IMR-90 (cell line): Measurements from ENCODE around the gene RASA1. TPM values are rescaled to one million over a fixed set of nuclear protein-coding genes. Genes with fewer than 3 reads are reported as not detected.
A peak's percentile ranks its signal among the peaks of the same experiment; 100 is the strongest.

Source experiments
- ATAC-seq: fragments of 200-7000 bp; cut with Tn5 transposase; 2 replicates; pipeline ENCODE4 v1.9.1; 2020; ENCODE audit warnings: low read depth, mild to moderate bottlenecking, moderate library complexity
- BruUV-seq: library from RNA; stranded (reverse); fragments of 400-500 nt; replicated peaks from 2 replicates; lab custom pipeline; 2021; lab: Mats Ljungman, UMichigan
- CTCF ChIA-PET: fragments of 300-600 bp; formaldehyde crosslinking; extraction: SDS; loops from one replicate; lab custom pipeline; 2021; ENCODE audit warnings: antibody characterized with exemption; lab: Yijun Ruan, JAX
- POLR2A ChIA-PET: fragments of 300-600 bp; sonication (Branson Sonifier 250); formaldehyde crosslinking; loops from one replicate; lab custom pipeline; 2022; ENCODE audit warnings: antibody characterized with exemption; ENCODE audit not compliant: unreplicated experiment; lab: Charles Lee
- DNase-seq: peaks from one replicate; pipeline ENCODE4 v3.0.0; 2013
- H2AFZ ChIP-seq: replicated peaks from 2 replicates; pipeline ENCODE3; 2013; ENCODE audit warnings: low read length, mild to moderate bottlenecking; ENCODE audit not compliant: poor library complexity
- H2AK5ac ChIP-seq: 2 replicates; pipeline ENCODE4 v1.6.1; 2013; ENCODE audit warnings: low read depth, low read length, inconsistent platforms
- H2AK9ac ChIP-seq: replicated peaks from 2 replicates; pipeline ENCODE3; 2013; ENCODE audit warnings: mild to moderate bottlenecking, low read depth, low read length, moderate library complexity; ENCODE audit not compliant: poor library complexity
- H2BK120ac ChIP-seq: 2 replicates; pipeline ENCODE4 v1.6.1; 2013; ENCODE audit warnings: low read depth, low read length, inconsistent platforms
- H2BK15ac ChIP-seq: 3 replicates; pipeline ENCODE4 v1.6.1; 2013; ENCODE audit warnings: low read depth, low read length, inconsistent platforms
- H2BK20ac ChIP-seq: 2 replicates; pipeline ENCODE4 v1.6.1; 2013; ENCODE audit warnings: low read depth, mild to moderate bottlenecking, inconsistent platforms, low read length, moderate library complexity
- H2BK5ac ChIP-seq: 2 replicates; pipeline ENCODE4 v1.6.1; 2013; ENCODE audit warnings: mild to moderate bottlenecking, low read depth, low read length, inconsistent platforms; ENCODE audit not compliant: poor library complexity, severe bottlenecking
- H3K14ac ChIP-seq: replicated peaks from 2 replicates; pipeline ENCODE4 v1.6.1; 2013; ENCODE audit warnings: low read depth, low read length, inconsistent platforms
- H3K18ac ChIP-seq: 2 replicates; pipeline ENCODE4 v1.6.1; 2013; ENCODE audit warnings: low read depth, low read length, control low read depth
- H3K23ac ChIP-seq: 2 replicates; pipeline ENCODE4 v1.6.1; 2013; ENCODE audit warnings: low read depth, low read length, inconsistent platforms
- H3K27ac ChIP-seq: 2 replicates; pipeline ENCODE4 v1.5.1; 2013; ENCODE audit warnings: mild to moderate bottlenecking, control low read depth, low read length; ENCODE audit not compliant: insufficient read depth
- H3K27me3 ChIP-seq: 2 replicates; pipeline ENCODE4 v1.6.1; 2013; ENCODE audit warnings: low read length; ENCODE audit not compliant: control insufficient read depth, insufficient read depth
- H3K36me3 ChIP-seq: 2 replicates; pipeline ENCODE4 v1.6.1; 2013; ENCODE audit warnings: low read length, mixed read lengths; ENCODE audit not compliant: control insufficient read depth, insufficient read depth
- H3K4ac ChIP-seq: 2 replicates; pipeline ENCODE4 v1.6.1; 2013; ENCODE audit warnings: low read depth, low read length, inconsistent platforms
- H3K4me1 ChIP-seq: 2 replicates; pipeline ENCODE4 v1.6.1; 2013; ENCODE audit warnings: low read length, mixed read lengths; ENCODE audit not compliant: control insufficient read depth, insufficient read depth
- H3K4me2 ChIP-seq: 2 replicates; pipeline ENCODE4 v1.6.1; 2013; ENCODE audit warnings: low read depth, mild to moderate bottlenecking, control low read depth, low read length, moderate library complexity
- H3K4me3 ChIP-seq: 2 replicates; pipeline ENCODE4 v1.5.1; 2013; ENCODE audit warnings: low read depth, mild to moderate bottlenecking, control low read depth, low read length, moderate library complexity; ENCODE audit not compliant: insufficient read depth
- H3K56ac ChIP-seq: 2 replicates; pipeline ENCODE4 v1.6.1; 2013; ENCODE audit warnings: low read length, inconsistent platforms; ENCODE audit not compliant: insufficient read depth; ENCODE audit errors: extremely low read depth
- H3K79me1 ChIP-seq, 2 experiments: 2 replicates each; pipeline ENCODE4 v1.6.1; 2013; ENCODE audit warnings: low read length in 2 of 2, inconsistent platforms in 1 of 2, low read depth in 1 of 2
- H3K9ac ChIP-seq: 2 replicates; pipeline ENCODE4 v1.6.1; 2013; ENCODE audit warnings: low read depth, low read length, control low read depth
- H3K9me1 ChIP-seq: 2 replicates; pipeline ENCODE4 v1.6.1; 2013; ENCODE audit warnings: low read length, inconsistent platforms; ENCODE audit not compliant: insufficient read depth
- H3K9me3 ChIP-seq: 2 replicates; pipeline ENCODE4 v1.6.1; 2013; ENCODE audit warnings: low read length; ENCODE audit not compliant: control insufficient read depth, insufficient read depth
- H4K20me1 ChIP-seq: 2 replicates; pipeline ENCODE4 v1.6.1; 2013; ENCODE audit warnings: low read length, inconsistent platforms; ENCODE audit not compliant: insufficient read depth
- H4K5ac ChIP-seq: 2 replicates; pipeline ENCODE4 v1.6.1; 2013; ENCODE audit warnings: mild to moderate bottlenecking, low read depth, low read length, control low read depth
- H4K8ac ChIP-seq, 2 experiments: 2 replicates each; pipeline ENCODE4 v1.6.1; 2013; ENCODE audit warnings: low read depth in 2 of 2, low read length in 2 of 2, control low read depth in 1 of 2, inconsistent platforms in 1 of 2
- H4K91ac ChIP-seq: 2 replicates; pipeline ENCODE4 v1.6.1; 2013; ENCODE audit warnings: low read depth, low read length, inconsistent platforms; ENCODE audit not compliant: insufficient read depth
- BHLHE40 ChIP-seq: fragments of 150-350 bp; IDR thresholded peaks from 2 replicates; pipeline ENCODE4 v1.6.1; 2016; ENCODE audit warnings: mild to moderate bottlenecking, low read depth, low read length
- CEBPB ChIP-seq: IDR thresholded peaks from 2 replicates; pipeline ENCODE4 v1.6.1; 2012; ENCODE audit warnings: low read depth, low read length, improper control_type of control experiment
- CTCF ChIP-seq: conservative IDR thresholded peaks from 2 replicates; pipeline ENCODE4 v1.5.1; 2012; ENCODE audit warnings: mild to moderate bottlenecking, low read depth, low read length, improper control_type of control experiment
- FOS ChIP-seq: fragments of 150-350 bp; IDR thresholded peaks from 2 replicates; pipeline ENCODE4 v1.6.1; 2016; ENCODE audit warnings: low read depth, low read length
- MAFK ChIP-seq: IDR thresholded peaks from 2 replicates; pipeline ENCODE4 v1.6.1; 2012; ENCODE audit warnings: low read depth, low read length, improper control_type of control experiment
- MXI1 ChIP-seq: IDR thresholded peaks from 2 replicates; pipeline ENCODE4 v1.6.1; 2012; ENCODE audit warnings: low read depth, mild to moderate bottlenecking, low read length, moderate library complexity, borderline replicate concordance
- RAD21 ChIP-seq: IDR thresholded peaks from 2 replicates; pipeline ENCODE4 v1.6.1; 2012; ENCODE audit warnings: low read length, improper control_type of control experiment
- RCOR1 ChIP-seq: IDR thresholded peaks from 2 replicates; pipeline ENCODE4 v1.6.1; 2012; ENCODE audit warnings: mild to moderate bottlenecking, low read length, improper control_type of control experiment; ENCODE audit not compliant: insufficient replicate concordance
- WGBS, 2 experiments: methylation state at CpG; one replicate each; pipeline versions ENCODE4 v1.1.5 to v1.1.7; 2013; ENCODE audit warnings: missing lambda C conversion rate in 2 of 2; ENCODE audit not compliant: insufficient read length in 1 of 2; ENCODE audit errors: extremely low coverage in 2 of 2; 5-methylcytosine and 5-hydroxymethylcytosine counted together
- dilution Hi-C: fragments of 300-500 bp; cut with HindIII; formaldehyde crosslinking; loops from one replicate; pipeline ENCODE4 v1.14.3; 2018; ENCODE audit warnings: low sequenced_read_pairs; ENCODE audit not compliant: unreplicated experiment
- in situ Hi-C: fragments of 300-500 bp; cut with MboI; formaldehyde crosslinking; loops from 3 replicates; pipeline ENCODE4 v1.14.3; 2019; ENCODE audit warnings: low sequenced_read_pairs, inconsistent platforms, mixed read lengths
- intact Hi-C: fragments of 100-400 bp; cut with micrococcal nuclease; formaldehyde crosslinking; loops from 2 replicates; pipeline ENCODE4 v1.10.0; 2022
- polyA plus RNA-seq, 3 experiments: library from polyadenylated mRNA; depleted of rRNA; stranded (reverse); fragments of >200 nt; gene quantifications; 2 replicates each; pipeline ENCODE4 v1.2.3, GENCODE V29; 2012; ENCODE audit warnings: low replicate concordance in 1 of 3
- total RNA-seq: library from RNA; depleted of rRNA; stranded (reverse); fragments of >200 nt; gene quantifications from 2 replicates; pipeline ENCODE4 v1.2.3, GENCODE V29; 2012

Gene RASA1
- total and polyA plus RNA-seq, 2 of the 4 experiments (the other 2 are of a cell fraction) = 37.6 to 45.7 TPM

DNA sequence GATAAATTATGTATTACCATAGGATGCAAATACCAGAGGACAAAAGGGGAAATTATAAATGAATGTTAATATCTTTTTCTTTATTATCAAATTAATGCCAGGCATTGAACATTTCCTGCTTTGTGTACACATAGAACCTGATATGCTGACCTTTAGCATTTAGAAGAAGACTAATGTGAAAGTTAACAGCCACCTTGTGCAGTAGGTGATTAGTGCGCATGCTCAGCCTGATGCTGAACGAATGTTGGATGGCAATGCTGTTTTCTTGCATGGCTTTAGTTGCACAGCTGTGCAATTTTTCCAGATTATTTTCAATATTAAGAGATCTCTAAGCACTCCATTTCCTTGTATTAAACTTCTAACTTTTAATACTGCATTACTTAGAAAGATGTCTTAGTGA lies 99.6 kb downstream of the RASA1 start:
- Histone ChIP-seq H3K79me1 (peaks cover 15 to 17% of the 10 kb centered on the region in 2 experiments; a peak in 3 of 4 replicates), H3K4me1 (no peaks in the 10 kb centered on the region), H3K4me3 (no peak overlapping the region), H3K4me2 (no peak overlapping the region), H2AFZ (no peak overlapping the region), H3K9me1 (peaks cover 2% of the 10 kb centered on the region; the same call in 1 of the 2 replicates), H3K4ac (no peak overlapping the region), H4K20me1 (no peaks in the 10 kb centered on the region), H3K18ac (no peak overlapping the region), H3K14ac (no peak overlapping the region), H3K9ac (no peak overlapping the region), H3K9me3 (no peaks in the 10 kb centered on the region), H3K23ac (0 out of 2 replicates have a peak overlapping the region, but pooled peaks have one; percentile 68), H4K5ac (no peak overlapping the region), H4K91ac (no peak overlapping the region), H2BK120ac (no peak overlapping the region), H2AK5ac (no peak overlapping the region), H3K36me3 (peaks cover 8% of the 10 kb centered on the region), H2AK9ac (no peak overlapping the region), H3K27me3 (no peaks in the 10 kb centered on the region), H3K27ac (no peak overlapping the region), H3K56ac (no peak overlapping the region), H2BK20ac (no peak overlapping the region), H2BK5ac (no peak overlapping the region), H4K8ac (no peak overlapping the region), H2BK15ac (no peak overlapping the region)
- TF ChIP-seq RCOR1 (no peak), RAD21 (no peak), CTCF (no peak), CEBPB (no peak), FOS (no peak), MAFK (no peak), BHLHE40 (no peak), MXI1 (no peak)
- intact Hi-C loops = no loop called here
- no peak for ATAC-seq
- ChIA-PET CTCF (no interaction called here), POLR2A (no interaction called here)
- in situ Hi-C loops = no loop called here
- BruUV-seq = no TSS peak
- no CpG with 5 or more reads among the region's 2 CpGs for WGBS, 2 experiments
- DNase-seq = no peak
- dilution Hi-C loops = no loop called here
